ENCODE measurements around the gene SEH1L.

DNA sequence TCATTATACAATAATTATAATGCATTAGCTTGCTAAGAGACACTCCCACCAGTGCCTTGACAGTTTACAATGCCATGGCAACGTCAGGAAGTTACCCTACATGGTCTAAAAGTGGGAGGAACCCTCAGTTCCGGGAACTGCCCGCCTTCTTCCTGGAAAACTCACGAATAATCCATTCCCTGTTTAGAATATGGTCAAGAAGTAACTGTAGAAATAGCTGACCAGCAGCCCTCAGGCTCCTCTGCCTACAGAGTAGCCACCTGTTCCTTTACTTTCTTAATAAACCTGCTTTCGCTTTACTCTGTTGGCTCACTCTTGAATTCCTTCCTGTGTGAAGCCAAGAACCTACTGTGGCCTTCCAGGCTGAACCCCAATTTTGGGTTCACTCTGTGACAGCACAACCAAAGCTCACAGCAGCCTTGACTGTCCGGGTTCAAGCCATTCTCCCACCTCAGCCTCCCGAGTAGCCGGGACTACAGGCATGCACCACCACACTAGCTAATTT, 43.7 kb upstream of the SEH1L start:
- no peak for TF ChIP-seq CTCF (IDR thresholded peaks at IDR 0.05)
- no peak for TF ChIP-seq EP300 (IDR thresholded peaks at IDR 0.05)

Data from tibial nerve (tissue), 4 donors.